ENCODE data around the gene INSYN1. TPM values are rescaled to one million over a fixed set of nuclear protein-coding genes. Genes with fewer than 3 reads are reported as not detected.

Gene INSYN1
- total and polyA plus RNA-seq, 7 donors, result 0.60 to 10.0 (median 3.6) TPM

DNA sequence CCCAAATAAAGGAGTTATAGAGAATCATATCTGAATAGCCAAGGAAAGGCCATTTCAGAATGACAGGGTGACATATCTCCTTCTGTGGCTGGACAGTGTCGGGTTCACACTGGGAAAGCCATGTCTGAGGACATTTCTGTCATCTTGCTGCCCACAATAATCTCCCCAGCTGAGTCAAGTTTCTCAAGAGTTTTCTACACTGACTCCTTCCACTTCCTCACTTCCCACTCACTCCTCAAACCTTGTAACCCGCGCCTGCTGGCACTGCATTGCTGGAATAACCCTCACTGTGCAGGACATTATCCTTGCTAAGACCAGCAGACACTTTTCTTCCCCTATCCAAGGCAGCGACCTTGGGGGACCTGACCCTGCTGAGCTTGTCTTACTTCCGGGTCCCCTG is 5.3 kb upstream of the INSYN1 start:
- H3K4me1 ChIP-seq, result peaks cover 0 to 6% (median 3%) of the 10 kb centered on the region in 4 donors
- DNase-seq, result no peak
- H3K27ac ChIP-seq, result no peak overlapping the region
- intact Hi-C loops (cut with DNase I), result loop anchor here (10.0 kb wide), 1 partner anchor 146 kb away; no protein-coding TSS in a partner anchor
- no peaks in the 10 kb centered on the region for H3K36me3 ChIP-seq
- no peaks in the 10 kb centered on the region for H3K27me3 ChIP-seq
- H3K9me3 ChIP-seq, result no peaks in the 10 kb centered on the region
- no peak for TF ChIP-seq CTCF (IDR thresholded peaks at IDR 0.05)
- no peak for TF ChIP-seq POLR2AphosphoS5 (IDR thresholded peaks at IDR 0.05)
- TF ChIP-seq EP300 (IDR thresholded peaks at IDR 0.05), result no peak
- TF ChIP-seq POLR2A (IDR thresholded peaks at IDR 0.05), result no peak
- 56 to 64% methylated on average over 5 of the region's 5 CpGs for WGBS, 2 donors
- no peak overlapping the region for H3K4me3 ChIP-seq

DNA sequence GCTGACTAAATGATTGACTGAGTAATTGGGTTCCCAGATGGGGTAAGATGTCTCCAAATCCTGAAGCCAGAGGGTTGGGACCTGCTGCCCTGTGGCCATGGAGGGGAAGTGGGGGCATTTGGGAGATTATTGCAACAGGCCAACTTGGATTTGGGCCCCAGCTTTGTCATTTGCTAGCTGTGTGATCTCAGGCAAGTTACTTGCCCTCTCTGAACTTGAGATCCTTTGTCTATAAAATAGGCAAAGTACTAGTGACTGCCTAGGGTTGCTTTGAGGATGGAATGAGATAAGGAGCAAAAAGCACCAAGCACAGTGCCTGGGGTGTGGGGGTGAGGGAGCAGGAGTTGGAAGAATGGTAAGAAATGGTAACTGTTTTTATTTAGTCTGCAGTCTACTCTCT is 4.4 kb upstream of the INSYN1 start:
- H3K9me3 ChIP-seq, result no peaks in the 10 kb centered on the region
- H3K27me3 ChIP-seq, result peaks cover 0 to 1% (median under 1%) of the 10 kb centered on the region in 3 donors
- no peak overlapping the region for H3K27ac ChIP-seq
- H3K4me3 ChIP-seq, result no peak overlapping the region
- peaks cover 0 to 11% (median 7%) of the 10 kb centered on the region in 4 donors for H3K4me1 ChIP-seq
- TF ChIP-seq CTCF (IDR thresholded peaks at IDR 0.05) (no peak), POLR2AphosphoS5 (IDR thresholded peaks at IDR 0.05) (no peak), POLR2A (IDR thresholded peaks at IDR 0.05) (no peak), EP300 (IDR thresholded peaks at IDR 0.05) (no peak)
- intact Hi-C loops (cut with DNase I), result loop anchor here (10.0 kb wide), 1 partner anchor 147 kb away; no protein-coding TSS in a partner anchor
- no peak for DNase-seq
- no peaks in the 10 kb centered on the region for H3K36me3 ChIP-seq

DNA sequence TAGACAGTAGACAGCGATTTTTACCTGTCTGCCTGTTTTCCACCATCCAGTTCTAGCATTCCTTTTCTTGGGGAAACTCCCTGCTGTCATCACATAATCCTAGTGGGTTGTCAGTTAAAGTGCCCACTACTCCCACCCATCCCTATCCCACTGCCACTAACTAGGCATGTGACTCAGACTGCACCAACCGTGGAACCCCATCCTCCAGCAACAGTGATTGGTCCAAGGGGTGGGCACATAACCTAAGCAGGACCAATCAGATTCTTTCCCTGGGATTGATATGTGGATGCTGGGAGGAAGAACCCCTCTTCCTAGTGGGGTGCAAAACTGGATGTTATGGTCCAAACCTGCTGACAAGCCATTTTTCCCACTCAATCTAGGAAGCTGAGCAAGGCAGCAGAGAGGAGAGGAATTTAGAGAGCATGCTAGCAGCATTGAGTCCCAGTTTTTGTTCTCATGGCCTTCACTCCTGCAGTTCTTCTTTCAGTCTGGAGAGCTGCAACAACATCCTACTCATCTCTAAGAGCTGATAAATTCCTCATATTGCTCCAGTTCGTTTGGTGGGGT is 3.9 kb upstream of the INSYN1 start:
- H3K36me3 ChIP-seq, result no peaks in the 10 kb centered on the region
- 41 to 62% methylated on average over 3 of the region's 3 CpGs for WGBS, 2 donors
- H3K4me3 ChIP-seq, result no peak overlapping the region
- no peak overlapping the region for H3K27ac ChIP-seq
- H3K4me1 ChIP-seq, result peaks cover 0 to 16% (median 9%) of the 10 kb centered on the region in 4 donors
- no peaks in the 10 kb centered on the region for H3K9me3 ChIP-seq
- no peak for DNase-seq
- TF ChIP-seq EP300 (IDR thresholded peaks at IDR 0.05) (no peak), POLR2A (IDR thresholded peaks at IDR 0.05) (no peak), POLR2AphosphoS5 (IDR thresholded peaks at IDR 0.05) (no peak), CTCF (IDR thresholded peaks at IDR 0.05) (no peak)
- peaks cover 0 to 6% (median 5%) of the 10 kb centered on the region in 3 donors for H3K27me3 ChIP-seq
- intact Hi-C loops (cut with DNase I), result loop anchor here (10.0 kb wide), 1 partner anchor 148 kb away; no protein-coding TSS in a partner anchor

GRCh38 chr15:73756390-73756789 is 3.2 kb upstream of the INSYN1 start:
- WGBS, 2 donors, result 79% methylated on average over 2 of the region's 2 CpGs
- TF ChIP-seq POLR2A (IDR thresholded peaks at IDR 0.05) (no peak), EP300 (IDR thresholded peaks at IDR 0.05) (no peak), CTCF (IDR thresholded peaks at IDR 0.05) (no peak), POLR2AphosphoS5 (IDR thresholded peaks at IDR 0.05) (no peak)
- Histone ChIP-seq H3K36me3 (no peaks in the 10 kb centered on the region), H3K4me1 (peaks cover 0 to 22% (median 16%) of the 10 kb centered on the region in 4 donors), H3K27ac (no peak overlapping the region), H3K4me3 (no peak overlapping the region), H3K27me3 (peaks cover 0 to 6% (median 6%) of the 10 kb centered on the region in 3 donors), H3K9me3 (no peaks in the 10 kb centered on the region)
- intact Hi-C loops (cut with DNase I), result loop anchor here (10.0 kb wide), 1 partner anchor 148 kb away; no protein-coding TSS in a partner anchor
- no peak for DNase-seq

All from sigmoid colon (tissue), 7 donors.